ENCODE results near the gene PGM2.

GRCh38 chr4:37816006-37816405 lies 10.5 kb upstream of the PGM2 start:
- TF ChIP-seq CTCF (conservative IDR thresholded peaks at IDR 0.05; ENCODE audit: low read length) (no peak), EZH2phosphoT487 (IDR thresholded peaks at IDR 0.05; ENCODE audit: borderline replicate concordance, low read depth, low read length) (no peak)

Measured in OCI-LY7 (cell line).